CD14-positive monocyte (primary cell): ENCODE measurements around the gene KHNYN. TPM values are rescaled to one million over a fixed set of nuclear protein-coding genes. Genes with fewer than 3 reads are reported as not detected.
A peak's percentile ranks its signal among the peaks of the same experiment; 100 is the strongest.

Experiments used
- DNase-seq, 3 donors: peaks; one replicate each; pipeline ENCODE4 v3.0.0-alpha.2; 2011 to 2022
- H2AFZ ChIP-seq: 2 replicates; pipeline ENCODE4 v1.6.0; 2012; ENCODE audit warnings: mild to moderate bottlenecking, low read depth, low read length, inconsistent platforms; ENCODE audit not compliant: insufficient read depth, poor library complexity, severe bottlenecking
- H3K27ac ChIP-seq, 2 donors: 1 replicate in 1 of 2; 2 replicates in 1 of 2; pipeline ENCODE4 v1.5.1; 2012 to 2013; ENCODE audit warnings: low read length in 2 of 2, control low read depth in 1 of 2, inconsistent platforms in 1 of 2, low read depth in 1 of 2, mild to moderate bottlenecking in 1 of 2
- H3K27me3 ChIP-seq, 2 donors: one replicate each; pipeline versions ENCODE4 v1.6.0 to v1.6.1; 2011 to 2013; ENCODE audit warnings: low read length in 2 of 2; ENCODE audit not compliant: control insufficient read depth in 2 of 2, insufficient read depth in 2 of 2
- H3K36me3 ChIP-seq, 2 donors: replicated peaks in 1 of 2; 1 replicate in 1 of 2; 2 replicates in 1 of 2; pipeline versions ENCODE4 v1.5.1 to v1.6.1; 2012 to 2013; ENCODE audit warnings: low read length in 2 of 2, control low read depth in 1 of 2, inconsistent platforms in 1 of 2, mild to moderate bottlenecking in 1 of 2; ENCODE audit not compliant: insufficient read depth in 2 of 2, control insufficient read depth in 1 of 2
- H3K4me1 ChIP-seq, 2 donors: 1 replicate in 1 of 2; 2 replicates in 1 of 2; pipeline versions ENCODE4 v1.5.1 to v1.6.1; 2012 to 2013; ENCODE audit warnings: low read length in 2 of 2, control low read depth in 1 of 2, inconsistent platforms in 1 of 2, mild to moderate bottlenecking in 1 of 2, moderate library complexity in 1 of 2; ENCODE audit not compliant: insufficient read depth in 2 of 2, control insufficient read depth in 1 of 2
- H3K4me2 ChIP-seq: replicated peaks from 2 replicates; pipeline ENCODE3; 2012; ENCODE audit warnings: low read length, moderate library complexity, mild to moderate bottlenecking; ENCODE audit not compliant: poor library complexity, severe bottlenecking; ENCODE audit errors: extremely low read depth
- H3K4me3 ChIP-seq, 3 experiments: fragments of 200-600 bp in 1 of 3; sonication (generic) in 1 of 3; replicated peaks in 1 of 3; 1 replicate in 2 of 3; 2 replicates in 1 of 3; pipeline ENCODE4 v1.5.1; 2011 to 2013; ENCODE audit warnings: low read length in 3 of 3, mild to moderate bottlenecking in 3 of 3, control low read depth in 2 of 3, low read depth in 2 of 3, inconsistent platforms in 1 of 3, moderate library complexity in 1 of 3
- H3K79me2 ChIP-seq: 2 replicates; pipeline ENCODE4 v1.6.0; 2012; ENCODE audit warnings: mild to moderate bottlenecking, control low read depth, inconsistent platforms, low read length, moderate library complexity; ENCODE audit not compliant: insufficient read depth
- H3K9ac ChIP-seq: 2 replicates; pipeline ENCODE4 v1.6.0; 2017; ENCODE audit warnings: low read length, mild to moderate bottlenecking; ENCODE audit not compliant: insufficient read depth, poor library complexity, severe bottlenecking
- H3K9me3 ChIP-seq, 2 donors: replicated peaks in 1 of 2; 1 replicate in 1 of 2; 2 replicates in 1 of 2; pipeline versions ENCODE4 v1.5.1 to v1.6.1; 2012 to 2013; ENCODE audit warnings: low read length in 2 of 2, control low read depth in 1 of 2; ENCODE audit not compliant: control insufficient read depth in 1 of 2, insufficient read depth in 1 of 2
- H4K20me1 ChIP-seq: 2 replicates; pipeline ENCODE4 v1.6.0; 2012; ENCODE audit warnings: mild to moderate bottlenecking, low read length, control low read depth, moderate library complexity; ENCODE audit not compliant: insufficient read depth
- H3K27ac Mint-ChIP-seq, 7 donors: one replicate each; pipeline ENCODE4 v1.8.0; 2020; ENCODE audit warnings: mild to moderate bottlenecking in 7 of 7, mixed read lengths in 7 of 7, moderate library complexity in 6 of 7, inconsistent platforms in 2 of 7
- H3K27me3 Mint-ChIP-seq, 3 donors: one replicate each; pipeline ENCODE4 v1.8.0; 2021 to 2022; ENCODE audit warnings: low read depth in 3 of 3, mild to moderate bottlenecking in 3 of 3, mixed read lengths in 3 of 3, moderate library complexity in 3 of 3, inconsistent platforms in 1 of 3
- H3K36me3 Mint-ChIP-seq, 2 donors: one replicate each; pipeline ENCODE4 v1.8.0; 2020; ENCODE audit warnings: mixed read lengths in 2 of 2, inconsistent platforms in 1 of 2, mild to moderate bottlenecking in 1 of 2
- H3K4me1 Mint-ChIP-seq: one replicate; pipeline ENCODE4 v1.8.0; 2020; ENCODE audit warnings: mild to moderate bottlenecking, mixed read lengths
- H3K4me3 Mint-ChIP-seq, 2 donors: one replicate each; pipeline ENCODE4 v1.8.0; 2020; ENCODE audit warnings: mild to moderate bottlenecking in 2 of 2, mixed read lengths in 2 of 2, moderate library complexity in 1 of 2
- H3K9me3 Mint-ChIP-seq, 7 donors: one replicate each; pipeline ENCODE4 v1.8.0; 2020 to 2022; ENCODE audit warnings: mixed read lengths in 7 of 7, mild to moderate bottlenecking in 6 of 7, moderate library complexity in 6 of 7, inconsistent platforms in 2 of 7
- WGBS: methylation state at CpG from one replicate; pipeline ENCODE4 v1.1.5; 2013; ENCODE audit warnings: missing lambda C conversion rate; ENCODE audit not compliant: insufficient coverage; 5-methylcytosine and 5-hydroxymethylcytosine counted together
- intact Hi-C, 2 donors: fragments of 100-400 bp; cut with micrococcal nuclease; formaldehyde crosslinking; loops; one replicate each; pipeline versions ENCODE4 v1.15.0 to v1.15.1; 2023
- polyA plus RNA-seq, 3 donors: library from polyadenylated mRNA; depleted of rRNA in 1 of 3; unstranded in 2 of 3; stranded (reverse) in 1 of 3; fragments of 300-500 nt in 2 of 3; fragments of >200 nt in 1 of 3; fragmentation: Illumina TruSeq in 2 of 3; gene quantifications; 1 replicate in 2 of 3; 2 replicates in 1 of 3; pipeline ENCODE4 v1.2.3, GENCODE V29; 2012 to 2021
- TF ChIP-seq, protein P1 (sequence below): fragments of 200-600 bp; IDR thresholded peaks from one replicate; pipeline ENCODE4 v1.8.0; 2022; ENCODE audit warnings: antibody characterized with exemption, mild to moderate bottlenecking

KHNYN gene
- polyA plus RNA-seq, 3 donors = 12.4 to 39.8 (median 16.0) TPM

DNA sequence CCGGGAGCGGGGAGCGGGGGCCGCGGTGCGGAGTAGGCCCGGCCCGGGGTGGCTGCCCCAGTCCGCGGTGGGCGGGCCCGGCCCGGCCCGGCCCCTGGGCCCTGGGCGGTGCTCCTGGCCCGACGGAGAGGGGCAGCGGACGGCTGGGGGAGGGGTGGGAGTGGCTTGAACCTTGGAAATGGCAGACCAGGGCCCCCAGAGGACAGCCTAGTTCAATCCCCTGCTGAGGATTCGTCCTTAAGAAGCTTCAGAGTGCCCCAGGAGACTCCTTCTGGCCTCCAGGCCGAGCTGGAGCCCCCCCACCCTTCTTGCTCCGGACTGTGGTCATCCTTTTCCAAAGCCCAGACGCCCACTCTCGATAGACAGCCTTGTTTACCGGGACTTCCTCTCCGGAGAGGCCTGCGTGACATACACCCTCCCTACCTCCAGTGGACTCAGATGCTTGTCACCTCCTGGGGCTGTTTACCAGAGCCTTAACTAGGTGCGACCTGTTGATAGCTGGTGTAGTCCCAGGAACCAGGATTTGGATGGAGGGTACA is 458 bp downstream of the KHNYN start:
- Mint-ChIP-seq H3K36me3 (peaks cover 33 to 39% of the 10 kb centered on the region in 2 donors), H3K4me1 (peaks cover 36% of the 10 kb centered on the region), H3K27me3 (peaks cover 5 to 9% (median 9%) of the 10 kb centered on the region in 3 donors), H3K9me3 (no peaks in the 10 kb centered on the region), H3K27ac (peak overlapping the region; percentile 91 to 96 (median 95)), H3K4me3 (peak overlapping the region; percentile 86 to 88)
- H3K9me3 ChIP-seq = no peaks in the 10 kb centered on the region
- H4K20me1 ChIP-seq = peaks cover 35% of the 10 kb centered on the region
- intact Hi-C loops = loop anchor here (2.0 to 10.0 kb wide), 2 partner anchors 97 to 185 kb away; partner anchors contain the start of gene TINF2 (in 1 of the 2)
- H3K4me3 ChIP-seq = peak overlapping the region; percentile 71 to 91 (median 91)
- TF ChIP-seq, protein P1, sequence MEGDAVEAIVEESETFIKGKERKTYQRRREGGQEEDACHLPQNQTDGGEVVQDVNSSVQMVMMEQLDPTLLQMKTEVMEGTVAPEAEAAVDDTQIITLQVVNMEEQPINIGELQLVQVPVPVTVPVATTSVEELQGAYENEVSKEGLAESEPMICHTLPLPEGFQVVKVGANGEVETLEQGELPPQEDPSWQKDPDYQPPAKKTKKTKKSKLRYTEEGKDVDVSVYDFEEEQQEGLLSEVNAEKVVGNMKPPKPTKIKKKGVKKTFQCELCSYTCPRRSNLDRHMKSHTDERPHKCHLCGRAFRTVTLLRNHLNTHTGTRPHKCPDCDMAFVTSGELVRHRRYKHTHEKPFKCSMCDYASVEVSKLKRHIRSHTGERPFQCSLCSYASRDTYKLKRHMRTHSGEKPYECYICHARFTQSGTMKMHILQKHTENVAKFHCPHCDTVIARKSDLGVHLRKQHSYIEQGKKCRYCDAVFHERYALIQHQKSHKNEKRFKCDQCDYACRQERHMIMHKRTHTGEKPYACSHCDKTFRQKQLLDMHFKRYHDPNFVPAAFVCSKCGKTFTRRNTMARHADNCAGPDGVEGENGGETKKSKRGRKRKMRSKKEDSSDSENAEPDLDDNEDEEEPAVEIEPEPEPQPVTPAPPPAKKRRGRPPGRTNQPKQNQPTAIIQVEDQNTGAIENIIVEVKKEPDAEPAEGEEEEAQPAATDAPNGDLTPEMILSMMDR = no peak
- H3K4me2 ChIP-seq = peak overlapping the region; percentile 91
- peaks cover 29 to 34% of the 10 kb centered on the region in 2 donors for H3K36me3 ChIP-seq
- peak; percentile 59 to 84 (median 67) for DNase-seq
- peaks cover 25 to 37% of the 10 kb centered on the region in 2 donors for H3K4me1 ChIP-seq
- H3K79me2 ChIP-seq = peaks cover 27% of the 10 kb centered on the region
- H3K9ac ChIP-seq = peak overlapping the region; percentile 98
- no peaks in the 10 kb centered on the region for H3K27me3 ChIP-seq
- H2AFZ ChIP-seq = no peak overlapping the region
- H3K27ac ChIP-seq = peak overlapping the region; percentile 81 to 100
- 1% methylated on average over 27 of the region's 28 CpGs for WGBS

DNA sequence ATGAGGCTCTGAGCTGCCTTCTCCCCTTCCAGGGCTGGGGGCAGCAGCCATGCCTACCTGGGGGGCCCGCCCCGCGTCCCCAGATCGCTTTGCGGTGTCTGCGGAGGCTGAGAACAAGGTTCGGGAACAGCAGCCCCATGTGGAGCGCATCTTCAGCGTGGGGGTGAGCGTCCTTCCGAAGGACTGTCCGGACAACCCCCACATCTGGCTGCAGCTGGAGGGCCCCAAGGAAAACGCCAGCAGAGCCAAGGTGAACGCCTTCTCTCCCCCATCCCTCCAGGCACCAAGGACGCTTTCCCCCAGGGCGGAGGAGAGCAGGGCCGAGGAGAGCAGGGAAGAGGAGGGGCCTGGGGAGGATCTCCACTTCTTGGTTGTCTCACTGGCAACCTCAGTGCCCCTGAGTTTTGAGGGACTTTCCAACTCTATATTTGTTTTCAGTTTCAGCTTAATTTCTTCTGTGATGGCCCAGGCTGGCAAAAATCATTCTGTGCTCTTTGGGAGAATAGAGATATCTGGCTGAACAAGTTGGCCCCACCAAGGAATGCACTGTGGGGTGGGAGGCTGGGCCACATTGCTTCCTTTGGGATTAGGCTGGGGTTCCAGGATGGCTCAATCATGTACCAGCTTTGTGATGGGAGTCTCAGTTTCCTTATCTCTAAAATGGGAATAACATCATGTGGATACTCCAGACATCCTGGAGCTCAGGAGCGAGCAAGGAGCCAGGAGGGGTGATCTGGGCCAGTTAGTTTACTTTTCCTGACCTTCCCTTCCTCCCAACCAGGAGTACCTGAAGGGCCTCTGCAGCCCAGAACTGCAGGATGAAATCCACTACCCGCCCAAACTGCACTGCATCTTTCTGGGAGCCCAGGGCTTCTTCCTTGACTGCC is 1.2 kb downstream of the KHNYN start:
- H3K9ac ChIP-seq = peak overlapping the region; percentile 98
- peaks cover 25 to 34% of the 10 kb centered on the region in 2 donors for H3K4me1 ChIP-seq

More for the DNA sequence above, 1.2 kb downstream of the KHNYN start:
- WGBS = 23% methylated on average over 14 of the region's 19 CpGs
- no peaks in the 10 kb centered on the region for H3K27me3 ChIP-seq
- peak overlapping the region; percentile 91 to 96 (median 95) for H3K27ac Mint-ChIP-seq
- intact Hi-C loops = loop anchor here (2.0 to 10.0 kb wide), 2 partner anchors 98 to 186 kb away; partner anchors contain the start of gene TINF2 (in 1 of the 2)
- peaks cover 40 to 46% of the 10 kb centered on the region in 2 donors for H3K36me3 Mint-ChIP-seq
- H3K27ac ChIP-seq = peak overlapping the region; percentile 81 to 100
- DNase-seq = peak; percentile 49 to 78 (median 60)
- peaks cover 5 to 10% (median 9%) of the 10 kb centered on the region in 3 donors for H3K27me3 Mint-ChIP-seq
- H3K9me3 ChIP-seq = no peaks in the 10 kb centered on the region
- H3K4me3 Mint-ChIP-seq = peak overlapping the region; percentile 86 to 88
- H3K4me3 ChIP-seq = peak overlapping the region; percentile 71 to 91 (median 91)
- H3K36me3 ChIP-seq = peaks cover 31 to 41% of the 10 kb centered on the region in 2 donors
- H3K4me2 ChIP-seq = peak overlapping the region; percentile 91
- H3K79me2 ChIP-seq = peaks cover 27% of the 10 kb centered on the region
- no peak overlapping the region for H2AFZ ChIP-seq
- TF ChIP-seq, protein P1 = no peak
- H4K20me1 ChIP-seq = peaks cover 38% of the 10 kb centered on the region
- H3K4me1 Mint-ChIP-seq = peaks cover 30% of the 10 kb centered on the region
- no peaks in the 10 kb centered on the region for H3K9me3 Mint-ChIP-seq
